ENCODE results near the gene EPSTI1. TPM values are rescaled to one million over a fixed set of nuclear protein-coding genes. Genes with fewer than 3 reads are reported as not detected.

Gene EPSTI1
- total RNA-seq, 1 donor from 2014 or later, result 3.4 TPM

- ATAC-seq, result peak; percentile 62
Measured at GRCh38 chr13:42970824-42971690, 21.0 kb downstream of the EPSTI1 start.

DNA sequence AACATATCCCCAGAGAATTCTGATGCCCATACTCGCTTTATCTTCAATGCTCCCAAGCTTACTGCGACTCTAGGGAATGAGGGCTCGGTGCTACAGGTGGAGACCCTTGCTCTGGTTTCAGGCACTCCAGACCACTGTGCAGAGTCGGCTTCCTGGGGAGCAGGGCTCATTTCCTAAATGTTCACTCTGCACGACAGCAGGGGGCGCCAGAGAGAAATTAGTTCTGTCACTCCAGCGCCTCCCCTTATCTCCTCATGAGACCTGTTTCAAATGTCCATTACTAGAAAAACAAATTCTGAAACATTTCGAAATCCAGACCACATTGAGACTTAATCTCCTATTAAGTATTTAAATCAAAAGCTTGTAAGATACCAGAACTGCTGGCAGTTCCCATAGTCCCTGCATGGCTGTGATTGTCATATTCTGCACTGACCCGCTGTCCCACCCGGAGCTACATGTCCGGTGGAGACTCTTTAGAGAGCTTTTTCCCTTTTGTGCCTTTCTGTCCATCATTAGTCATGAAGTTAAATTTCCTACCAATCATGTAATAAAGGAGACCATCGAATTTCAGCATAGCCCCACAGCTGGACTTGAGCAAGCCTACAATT lies 22.4 kb downstream of the EPSTI1 start:
- peak; percentile 72 for ATAC-seq

DNA sequence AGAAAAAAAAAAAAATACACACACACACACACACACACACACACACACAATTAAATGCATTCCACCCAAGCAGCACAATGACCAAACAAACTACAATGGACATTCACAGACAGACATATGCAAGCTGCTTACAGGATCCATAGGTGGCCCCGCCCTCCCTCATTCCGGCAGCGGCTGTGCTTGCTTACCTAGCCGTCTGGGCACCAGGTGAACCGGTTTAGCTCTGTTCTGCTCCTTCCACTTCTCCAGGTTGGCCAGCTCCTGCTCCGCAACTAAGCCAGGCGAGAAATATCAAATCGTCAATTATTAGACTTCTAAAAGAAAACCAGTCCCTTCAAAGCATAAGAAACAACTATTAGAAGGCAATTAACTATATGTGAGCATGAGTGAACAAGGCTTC lies 23.1 kb downstream of the EPSTI1 start:
- ATAC-seq, result peak; percentile 95

GRCh38 chr13:42967660-42968059 lies 24.4 kb downstream of the EPSTI1 start:
- ATAC-seq, result no peak

GRCh38 chr13:42965281-42965680 lies 26.8 kb downstream of the EPSTI1 start:
- ATAC-seq, result no peak

- ATAC-seq, result no peak
Measured at GRCh38 chr13:42964761-42965161, 27.3 kb downstream of the EPSTI1 start.

DNA sequence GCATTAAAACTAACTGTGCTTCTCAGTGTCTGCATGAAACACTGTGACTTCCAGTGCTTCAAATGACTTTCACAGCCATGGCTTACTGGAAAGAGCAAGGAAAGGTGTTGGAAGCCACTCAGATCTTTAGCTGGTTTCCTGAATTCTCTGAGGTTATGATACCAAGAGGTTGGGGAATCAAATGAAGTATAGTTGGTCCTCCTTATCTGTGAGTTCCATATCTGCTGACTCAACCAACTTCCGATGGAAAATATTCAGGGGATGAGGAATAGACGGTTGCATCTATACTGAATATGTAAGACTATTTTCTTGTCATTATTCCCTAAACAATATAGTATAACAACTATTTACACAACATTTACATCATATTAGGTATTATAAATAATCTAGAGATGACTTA lies 32.4 kb downstream of the EPSTI1 start:
- no peak for ATAC-seq

- no peak for ATAC-seq
Measured at GRCh38 chr13:42957881-42958280, 34.2 kb downstream of the EPSTI1 start.

DNA sequence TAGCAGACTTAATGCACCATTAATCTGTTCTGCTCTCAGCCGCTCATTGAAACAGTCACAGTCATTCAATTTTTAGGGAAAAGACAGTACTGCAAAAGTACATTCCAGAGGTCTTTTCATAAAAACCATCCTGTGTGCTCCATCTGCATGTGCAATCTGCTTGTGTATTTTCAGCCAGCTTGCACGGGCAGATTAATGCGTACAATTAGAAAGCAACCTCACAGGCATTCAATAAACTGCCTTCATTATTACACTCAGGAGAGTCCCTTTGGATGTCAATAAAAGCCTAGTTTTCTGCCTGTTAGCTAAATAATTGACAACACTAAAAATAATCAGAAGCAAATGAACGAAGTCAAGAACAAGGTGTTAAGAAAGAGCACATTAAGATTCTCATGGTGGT lies 41.9 kb downstream of the EPSTI1 start:
- no peak for ATAC-seq

DNA sequence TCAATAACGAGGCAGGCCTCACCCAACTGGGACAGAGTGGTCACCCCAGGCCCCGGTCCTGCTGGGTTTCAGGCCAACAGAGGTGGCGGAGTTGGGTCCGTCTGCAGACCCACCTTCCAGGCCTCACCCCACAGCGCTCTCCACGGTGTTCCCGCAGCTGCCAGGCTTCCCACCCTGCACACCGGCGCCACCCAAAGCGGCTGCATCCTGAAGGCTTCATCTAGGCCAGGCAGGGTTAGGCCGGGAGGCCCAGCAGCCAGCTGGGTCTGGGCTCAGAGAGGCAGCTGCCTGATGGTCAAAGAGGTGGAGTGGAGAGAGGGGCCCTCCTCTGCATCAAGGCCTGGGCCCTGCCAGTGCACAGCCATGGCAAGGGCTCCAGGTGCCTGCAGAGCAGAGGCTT lies 44.1 kb downstream of the EPSTI1 start:
- ATAC-seq, result no peak

DNA sequence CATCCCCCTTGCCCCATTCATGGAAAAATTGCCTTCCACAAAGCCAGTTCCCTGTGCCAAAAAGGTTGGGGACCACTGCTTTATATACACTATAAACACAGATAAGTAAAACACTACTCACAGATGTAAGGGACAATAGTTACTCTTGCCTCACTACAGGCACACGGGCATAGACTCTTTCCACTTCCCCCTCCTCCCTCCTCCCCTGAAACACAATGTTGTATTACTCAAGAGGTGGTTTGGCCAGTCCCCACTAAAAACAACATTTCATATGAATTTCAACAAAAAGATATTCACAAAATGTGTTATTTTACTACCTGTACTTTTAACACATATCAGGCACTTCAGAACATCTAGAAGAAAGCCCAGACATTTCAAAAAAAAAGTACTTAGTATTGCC lies 45.1 kb downstream of the EPSTI1 start:
- no peak for ATAC-seq

DNA sequence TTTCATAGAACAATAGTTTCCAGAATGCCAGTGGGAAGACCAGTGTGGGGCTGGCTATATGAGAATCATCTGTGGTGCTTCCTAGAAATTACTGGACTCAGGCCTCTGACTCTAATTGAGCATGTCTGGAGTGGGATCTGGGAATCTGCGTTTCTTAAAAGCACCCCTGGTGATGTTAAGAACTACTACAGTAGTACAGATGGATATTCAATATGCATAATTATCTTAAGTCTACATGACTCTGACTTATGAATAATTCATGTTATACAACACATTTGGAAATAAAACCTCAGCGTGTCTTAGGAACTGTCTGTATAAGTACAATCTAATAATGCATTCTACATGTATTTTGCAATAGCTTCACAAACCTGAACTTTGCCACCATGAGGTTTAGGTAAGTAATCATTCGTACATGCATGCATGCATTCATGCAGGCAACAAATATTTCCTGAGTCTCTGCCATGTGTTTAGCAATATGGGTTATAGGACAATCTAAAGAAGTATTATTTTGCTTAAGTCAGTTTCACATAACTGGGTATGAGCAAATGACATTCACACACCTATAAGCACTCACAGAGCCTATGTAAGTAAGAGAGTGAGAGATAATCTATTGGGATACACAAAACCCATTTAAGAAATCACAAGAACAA lies 62.0 kb downstream of the EPSTI1 start:
- no peak for ATAC-seq

- ATAC-seq, result no peak
Measured at GRCh38 chr13:42926555-42926954, 65.5 kb downstream of the EPSTI1 start.

DNA sequence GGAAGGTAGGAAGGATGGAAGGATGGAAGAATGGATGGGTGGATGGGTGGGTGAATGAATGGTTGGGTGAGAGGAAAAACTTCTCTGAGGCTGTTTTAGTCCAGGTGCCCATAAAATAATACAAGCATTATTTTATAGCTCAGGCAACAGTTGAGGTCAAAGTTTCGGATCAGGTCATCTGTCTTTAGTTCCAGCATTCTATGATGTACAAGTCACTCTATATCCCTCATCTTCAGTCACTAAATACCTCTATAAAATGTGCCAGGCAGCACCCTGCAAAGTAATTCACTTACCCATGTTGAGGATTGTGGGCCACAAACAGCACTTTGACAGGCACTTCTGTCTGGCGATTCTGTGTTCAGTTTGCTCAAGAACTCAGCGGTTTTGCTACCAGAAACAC lies 66.0 kb downstream of the EPSTI1 start:
- ATAC-seq, result no peak

- ATAC-seq, result no peak
Measured at GRCh38 chr13:42925626-42926025, 66.4 kb downstream of the EPSTI1 start.

GRCh38 chr13:42924344-42924743 lies 67.7 kb downstream of the EPSTI1 start:
- ATAC-seq, result no peak

DNA sequence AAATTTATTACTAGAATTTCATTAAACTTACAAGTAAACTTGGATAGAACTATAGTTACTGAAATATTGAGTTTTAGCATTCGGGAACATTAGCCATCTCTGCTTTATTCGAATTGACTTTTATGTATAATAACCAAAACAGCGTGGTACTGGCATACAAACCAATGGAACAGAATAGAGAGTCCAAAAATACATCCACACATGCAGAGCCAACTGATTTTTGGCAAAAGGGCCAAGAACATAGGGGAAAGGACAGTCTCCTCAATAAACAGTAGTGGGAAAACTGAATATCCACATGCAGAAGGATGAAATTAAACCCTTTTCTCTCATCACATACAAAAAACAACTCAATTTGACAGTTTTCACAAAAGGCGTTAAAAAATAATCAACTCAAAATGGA lies 84.3 kb downstream of the EPSTI1 start:
- no peak for ATAC-seq

DNA sequence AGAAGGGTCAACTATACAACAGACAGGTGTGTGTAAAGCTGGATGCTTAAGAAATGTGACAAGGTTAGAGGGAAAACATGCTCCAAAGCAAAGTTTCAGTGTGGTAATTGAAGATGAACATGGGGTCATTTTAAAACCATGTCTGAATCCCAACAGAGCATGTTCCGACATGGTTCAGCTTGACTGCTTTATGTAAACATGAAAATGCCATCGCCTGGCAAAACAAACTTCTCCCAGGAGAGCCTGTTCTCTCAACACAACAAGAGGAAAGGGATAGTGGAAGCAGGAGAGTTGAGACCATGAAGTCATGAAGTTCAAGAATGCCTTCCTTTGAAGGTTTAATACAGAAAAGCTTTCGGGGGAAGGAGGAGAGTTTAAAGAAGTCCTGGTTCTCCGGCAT lies 85.8 kb downstream of the EPSTI1 start:
- ATAC-seq, result no peak

DNA sequence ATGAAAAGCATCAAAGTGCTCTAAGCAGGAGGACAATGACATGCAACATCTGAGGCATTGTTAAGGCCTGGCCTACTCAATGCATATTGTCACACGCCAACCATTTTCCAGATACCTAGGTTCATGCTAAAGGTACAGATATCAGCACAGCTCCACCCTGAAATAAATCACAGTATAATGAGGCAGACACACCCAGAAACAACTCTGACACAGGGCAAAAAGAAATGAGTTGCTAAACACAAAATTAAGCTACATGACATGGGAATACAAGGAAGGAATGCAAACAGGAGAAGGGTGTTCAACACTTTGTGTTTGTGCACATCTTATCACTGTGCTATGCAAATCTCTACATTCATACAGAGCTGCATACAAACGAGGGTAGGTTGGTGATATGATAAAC lies 86.5 kb downstream of the EPSTI1 start:
- no peak for ATAC-seq

- no peak for ATAC-seq
Measured at GRCh38 chr13:42899266-42899665, 92.8 kb downstream of the EPSTI1 start.

- ATAC-seq, result no peak
Measured at GRCh38 chr13:42895776-42896175, 96.3 kb downstream of the EPSTI1 start.

- no peak for ATAC-seq
Measured at GRCh38 chr13:42894765-42895243, 97.2 kb downstream of the EPSTI1 start.

DNA sequence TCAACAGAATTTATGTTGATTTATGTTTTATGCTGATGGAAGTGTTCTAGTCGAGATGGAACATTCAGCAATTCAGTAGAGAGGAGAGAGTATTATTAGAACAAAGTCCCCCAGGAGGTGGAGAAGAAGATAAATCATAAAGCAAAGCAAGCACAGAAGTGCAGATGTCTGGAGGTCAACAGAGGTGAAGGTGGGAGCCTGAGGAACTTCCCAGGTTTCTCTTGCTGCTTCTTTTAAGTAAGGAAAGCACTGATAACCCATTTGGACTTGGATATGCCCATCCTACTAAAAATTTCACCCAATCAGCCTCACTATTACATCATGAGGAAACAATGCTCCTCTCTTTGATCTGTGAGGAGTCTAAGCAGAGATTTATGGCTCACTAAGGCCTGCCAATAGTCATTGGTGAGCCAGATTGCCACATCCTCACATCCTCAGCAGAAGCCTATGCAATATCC lies 98.8 kb downstream of the EPSTI1 start:
- ATAC-seq, result peak; percentile 52

GRCh38 chr13:42892760-42893159 lies 99.3 kb downstream of the EPSTI1 start:
- peak; percentile 47 for ATAC-seq
